GM18519 (cell line): ENCODE results near the gene KCNC3.

ENCODE experiments used
- ATAC-seq: cut with Tn5 transposase; IDR thresholded peaks from one replicate; pipeline ENCODE4 v1.9.1; 2021; ENCODE audit warnings: mild to moderate bottlenecking, moderate library complexity; ENCODE audit not compliant: unreplicated experiment, low FRiP score

Gene KCNC3

DNA sequence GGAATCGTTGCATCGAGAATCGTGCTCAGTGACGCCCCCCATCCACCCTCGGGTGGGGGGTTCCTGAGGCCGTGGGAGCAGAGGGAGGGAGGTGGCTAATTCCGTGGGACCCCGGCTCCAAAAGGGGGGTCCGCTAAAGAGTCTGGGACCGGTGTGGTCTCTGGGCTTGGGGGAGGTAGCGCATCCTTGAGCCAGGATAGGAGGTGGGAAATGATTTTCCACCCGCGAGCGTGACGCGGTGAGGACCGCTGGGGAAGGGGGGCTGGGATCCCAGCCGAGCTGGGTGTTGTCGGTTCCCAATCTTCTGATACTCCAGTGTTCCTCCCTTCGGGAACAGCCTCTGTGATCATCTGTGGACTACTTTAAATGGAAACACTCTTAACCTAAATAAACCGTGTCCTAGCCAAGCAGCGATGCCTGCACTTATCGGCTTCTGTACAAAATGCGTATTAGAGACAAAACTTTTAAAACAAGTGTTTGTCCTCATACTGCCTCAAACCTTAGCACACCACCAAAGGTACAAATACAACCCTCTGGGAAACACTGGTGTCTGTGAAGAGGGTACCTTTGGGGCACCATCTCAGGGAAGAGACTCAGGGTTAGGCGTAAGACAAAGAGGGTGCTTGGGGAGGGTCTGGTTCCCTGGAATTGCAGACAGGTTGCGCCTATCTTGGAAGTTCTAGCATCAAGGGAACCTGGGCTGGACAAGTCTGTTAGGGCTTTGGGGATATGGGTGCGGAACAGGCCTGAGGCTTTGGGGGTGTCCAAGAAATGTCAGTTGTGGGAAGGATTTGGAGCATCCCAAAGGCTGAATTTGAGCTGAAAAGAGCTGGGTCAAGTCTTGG lies 16.0 kb downstream of the KCNC3 start:
- ATAC-seq, result no peak

DNA sequence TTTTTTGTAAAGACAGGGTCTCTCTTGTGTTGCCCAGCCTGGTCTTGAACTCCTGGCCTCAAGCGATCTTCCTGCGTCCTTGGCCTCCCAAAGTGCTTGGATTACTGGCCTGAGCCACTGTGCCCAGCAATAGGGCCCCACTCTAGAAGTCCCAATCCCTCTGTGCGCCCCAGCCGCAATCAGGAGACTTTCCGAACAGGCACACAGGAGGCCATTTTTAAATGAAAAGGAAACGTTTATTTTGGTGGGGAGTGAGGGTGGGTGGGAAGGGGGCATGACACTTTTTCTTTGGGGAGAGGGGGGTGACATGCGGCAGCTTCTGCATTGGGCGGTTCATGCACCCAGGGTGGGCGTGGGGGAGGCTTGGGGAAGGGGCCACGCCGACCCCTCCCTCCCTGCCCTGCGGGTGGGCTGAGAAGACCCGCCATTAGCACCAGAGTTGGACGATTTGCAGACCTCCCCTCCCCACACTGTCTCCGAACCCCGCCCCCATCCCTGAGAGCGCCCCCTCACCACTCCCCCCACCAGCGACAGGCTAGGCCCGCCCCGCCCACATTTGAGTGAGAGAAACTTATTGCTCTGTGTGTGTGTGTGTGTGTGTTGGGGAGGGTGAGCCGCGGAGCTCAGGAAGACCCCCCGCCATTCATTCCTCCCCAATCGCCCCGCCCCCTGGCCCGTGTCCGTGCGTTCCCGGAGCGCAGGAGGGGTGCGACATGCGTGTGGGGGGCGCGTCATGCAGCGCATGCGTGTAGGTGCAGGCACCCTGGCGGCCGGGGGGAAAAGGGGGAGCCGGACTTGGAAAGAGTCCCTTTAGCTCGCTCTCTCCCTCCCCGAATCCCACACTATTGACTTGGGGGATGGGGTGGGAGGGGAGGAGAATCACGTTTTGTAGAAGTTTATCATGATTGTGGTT lies 17.2 kb downstream of the KCNC3 start:
- ATAC-seq, result no peak

DNA sequence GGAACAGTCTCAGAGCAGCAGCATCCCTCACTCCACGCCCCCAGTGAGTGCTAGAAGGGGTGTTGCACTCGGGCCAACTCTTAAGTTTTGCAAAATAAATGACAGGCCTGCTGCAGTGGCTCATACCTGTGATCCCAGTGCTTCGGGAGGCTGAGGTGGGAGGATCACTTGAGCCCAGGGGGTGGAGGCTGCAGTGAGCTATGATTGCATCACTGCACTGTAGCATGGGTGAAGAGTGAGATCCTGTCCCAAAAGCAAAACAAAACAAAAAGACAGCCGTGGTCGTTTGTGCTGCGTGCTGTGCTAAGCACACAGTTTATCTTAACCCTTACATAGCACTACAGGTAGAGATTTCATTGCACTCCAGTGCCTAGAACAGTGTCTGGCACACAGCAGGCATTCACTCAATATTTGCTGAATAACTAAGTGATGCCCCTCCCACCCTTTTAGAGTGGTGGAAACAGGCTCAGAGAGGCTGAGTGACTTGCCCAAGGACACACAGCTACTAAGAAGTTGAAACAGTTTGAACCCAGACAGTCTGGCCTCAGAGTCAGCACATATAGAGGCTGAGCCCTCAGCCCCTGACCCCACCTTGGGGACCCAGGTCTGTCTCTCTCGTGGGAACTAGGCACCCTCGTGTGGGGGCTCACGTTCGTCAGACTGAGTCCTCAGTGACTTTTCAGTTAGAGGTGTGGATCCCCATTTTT lies 18.3 kb downstream of the KCNC3 start:
- ATAC-seq, result no peak

DNA sequence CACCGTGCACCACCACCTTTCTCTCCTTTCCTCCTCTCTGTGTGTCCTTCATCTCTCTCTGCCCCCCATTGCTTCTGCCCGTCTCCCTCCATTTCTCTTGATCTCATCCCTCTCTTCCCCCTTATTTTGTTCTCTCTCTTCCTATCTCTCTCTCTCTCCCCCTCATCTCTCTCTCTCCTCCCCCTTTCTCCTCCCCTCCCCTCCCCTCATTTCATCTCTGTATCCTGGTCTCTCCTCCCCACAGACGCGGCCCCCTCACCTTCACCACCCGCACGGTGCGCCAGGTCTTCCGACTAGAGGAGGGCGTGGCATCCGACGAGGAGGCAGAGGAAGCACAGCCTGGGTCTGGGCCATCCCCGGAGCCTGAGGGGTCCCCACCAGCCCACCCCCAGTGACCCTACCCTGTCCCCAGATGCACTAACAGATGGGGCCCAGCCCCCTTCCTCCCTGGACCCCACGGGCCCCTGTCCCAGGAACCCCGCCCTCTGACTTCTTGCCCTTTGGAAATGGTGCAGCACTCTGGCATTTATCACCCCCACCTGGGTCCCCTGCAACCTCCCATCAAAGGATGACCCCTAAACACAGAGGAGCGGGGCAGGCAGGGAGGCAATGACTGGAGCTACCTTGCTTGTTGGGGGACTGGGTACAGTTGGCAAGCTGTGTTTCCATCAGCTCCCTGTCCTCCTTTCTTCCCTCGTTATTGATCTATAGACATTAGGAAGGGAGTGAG lies 19.6 kb downstream of the KCNC3 start:
- ATAC-seq, result no peak

DNA sequence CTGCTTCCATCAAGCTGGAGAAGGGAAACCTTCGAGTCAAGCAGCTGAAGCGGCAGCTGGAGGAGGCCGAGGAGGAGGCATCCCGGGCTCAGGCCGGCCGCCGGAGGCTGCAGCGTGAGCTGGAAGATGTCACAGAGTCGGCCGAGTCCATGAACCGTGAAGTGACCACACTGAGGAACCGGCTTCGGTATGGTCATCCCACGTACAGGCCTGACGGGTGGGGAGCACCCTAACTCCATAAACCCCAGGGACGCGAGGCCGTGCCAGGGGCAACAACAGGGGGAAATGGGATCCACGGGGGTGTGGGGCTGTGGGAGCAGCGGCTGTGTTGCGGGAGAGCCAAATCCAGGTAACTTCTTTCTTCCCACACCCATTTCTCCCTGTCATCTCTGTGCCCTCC lies 20.2 kb downstream of the KCNC3 start:
- ATAC-seq, result no peak

DNA sequence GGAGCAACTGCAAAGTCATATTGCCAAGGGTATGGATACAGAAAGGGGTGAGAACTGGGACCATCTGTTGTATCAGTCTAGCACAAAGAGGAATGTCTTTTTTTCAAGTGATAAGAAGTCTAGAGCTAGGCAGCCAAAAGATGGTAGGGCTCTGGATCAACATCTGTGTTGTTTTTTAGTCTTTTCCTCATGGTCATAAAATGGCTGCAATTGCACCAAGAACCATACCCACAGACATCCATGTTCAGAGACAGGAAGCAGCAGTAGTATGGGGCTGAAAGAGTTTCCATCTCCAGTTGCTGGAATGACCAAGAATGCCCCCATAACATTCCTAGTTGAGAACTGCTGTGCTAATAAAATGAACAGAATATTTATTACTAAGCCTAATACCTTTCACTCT lies 25.6 kb downstream of the KCNC3 start:
- no peak for ATAC-seq

DNA sequence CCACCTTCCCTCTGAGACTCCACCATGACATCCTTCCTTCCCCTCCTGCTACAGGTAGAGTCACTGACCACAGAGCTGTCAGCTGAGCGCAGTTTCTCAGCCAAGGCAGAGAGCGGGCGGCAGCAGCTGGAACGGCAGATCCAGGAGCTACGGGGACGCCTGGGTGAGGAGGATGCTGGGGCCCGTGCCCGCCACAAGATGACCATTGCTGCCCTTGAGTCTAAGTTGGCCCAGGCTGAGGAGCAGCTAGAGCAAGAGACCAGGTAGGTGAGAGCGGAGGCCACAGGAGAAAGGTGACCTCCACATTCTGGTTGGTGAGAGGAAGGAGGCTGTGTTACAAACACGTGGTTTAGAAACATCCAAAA lies 27.6 kb downstream of the KCNC3 start:
- ATAC-seq, result no peak

DNA sequence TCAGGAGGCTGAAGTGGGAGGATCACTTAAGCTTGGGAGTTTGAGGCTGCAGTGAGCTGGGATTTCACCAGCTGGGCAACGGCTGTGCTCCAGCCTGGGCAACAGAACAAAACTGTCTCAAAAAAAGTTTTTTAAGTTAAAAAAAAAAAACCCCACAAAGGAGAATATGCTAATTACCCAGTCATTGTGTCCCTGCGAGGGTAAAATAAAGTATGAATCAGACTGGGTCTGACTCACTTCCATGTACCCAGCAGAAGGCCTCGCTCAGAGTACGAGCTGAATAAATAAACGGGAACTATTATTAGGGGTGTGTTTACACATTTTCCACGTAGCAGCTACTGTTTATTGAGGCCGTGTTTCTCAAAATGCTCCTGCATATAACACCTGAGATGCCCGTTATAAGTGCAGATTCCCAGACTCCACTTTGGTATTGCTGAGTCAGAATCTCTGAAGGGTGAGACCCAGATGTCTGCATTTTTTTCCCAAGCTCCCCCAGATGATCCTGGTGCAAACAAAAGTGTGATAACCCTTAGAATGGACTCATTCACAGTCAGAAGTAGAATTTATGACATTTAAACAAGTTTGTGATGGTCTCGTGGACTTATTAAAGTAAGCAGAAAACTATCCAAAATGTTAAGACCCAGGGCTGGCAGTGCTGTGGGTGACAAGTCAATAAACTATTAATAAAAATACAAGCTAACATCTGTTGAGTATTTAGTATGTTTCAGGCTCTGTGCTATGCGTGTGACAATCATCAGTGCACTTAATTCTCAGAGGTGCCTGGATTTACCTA lies 28.2 kb downstream of the KCNC3 start:
- no peak for ATAC-seq

DNA sequence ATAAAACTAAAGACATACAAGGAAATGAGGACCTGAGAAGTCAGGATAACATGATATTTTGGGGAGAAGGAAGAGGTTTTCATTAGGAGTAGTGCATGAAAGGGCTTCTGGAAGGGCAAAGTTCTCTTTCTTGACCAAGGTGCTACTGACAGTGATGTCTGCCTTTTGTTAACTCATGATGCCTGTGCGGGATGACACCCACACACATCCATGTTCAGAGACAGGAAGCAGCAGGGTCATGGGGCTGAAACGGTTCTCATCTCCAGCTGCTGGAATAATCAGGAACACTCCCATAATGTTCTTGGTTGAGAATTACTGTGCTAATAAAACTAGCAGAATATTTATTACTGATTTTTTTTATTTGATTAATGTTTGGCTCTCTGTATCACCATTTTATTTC lies 29.1 kb downstream of the KCNC3 start:
- no peak for ATAC-seq

DNA sequence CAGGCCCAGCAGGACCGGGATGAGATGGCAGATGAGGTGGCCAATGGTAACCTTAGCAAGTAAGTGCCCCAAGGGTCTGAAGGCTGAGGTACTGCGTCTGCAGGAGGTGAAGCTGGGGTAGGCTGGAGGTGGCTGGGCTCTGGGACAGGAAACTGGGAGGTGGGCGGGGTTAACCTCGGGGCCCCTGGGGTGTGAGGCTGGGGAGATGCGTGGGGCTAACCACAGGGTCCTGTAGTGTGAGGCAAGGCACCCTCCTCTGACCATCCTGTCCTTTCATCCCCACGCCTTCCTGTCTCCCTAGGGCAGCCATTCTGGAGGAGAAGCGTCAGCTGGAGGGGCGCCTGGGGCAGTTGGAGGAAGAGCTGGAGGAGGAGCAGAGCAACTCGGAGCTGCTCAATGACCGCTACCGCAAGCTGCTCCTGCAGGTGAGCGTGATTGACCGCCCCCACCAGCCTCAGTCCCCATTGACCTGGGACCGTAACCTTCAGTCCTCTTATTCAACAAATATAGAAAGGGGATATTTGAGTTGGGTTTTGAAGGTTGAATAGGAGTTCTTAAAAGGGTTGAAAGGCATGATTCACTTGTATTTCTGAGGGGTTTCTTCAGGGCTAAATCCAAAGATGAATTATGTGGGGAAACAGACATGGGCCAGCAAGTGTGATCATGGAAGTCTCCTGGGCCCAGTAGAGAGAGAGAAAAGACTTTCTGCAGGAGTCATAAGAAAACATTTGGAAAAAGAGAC lies 35.7 kb downstream of the KCNC3 start:
- ATAC-seq, result no peak

DNA sequence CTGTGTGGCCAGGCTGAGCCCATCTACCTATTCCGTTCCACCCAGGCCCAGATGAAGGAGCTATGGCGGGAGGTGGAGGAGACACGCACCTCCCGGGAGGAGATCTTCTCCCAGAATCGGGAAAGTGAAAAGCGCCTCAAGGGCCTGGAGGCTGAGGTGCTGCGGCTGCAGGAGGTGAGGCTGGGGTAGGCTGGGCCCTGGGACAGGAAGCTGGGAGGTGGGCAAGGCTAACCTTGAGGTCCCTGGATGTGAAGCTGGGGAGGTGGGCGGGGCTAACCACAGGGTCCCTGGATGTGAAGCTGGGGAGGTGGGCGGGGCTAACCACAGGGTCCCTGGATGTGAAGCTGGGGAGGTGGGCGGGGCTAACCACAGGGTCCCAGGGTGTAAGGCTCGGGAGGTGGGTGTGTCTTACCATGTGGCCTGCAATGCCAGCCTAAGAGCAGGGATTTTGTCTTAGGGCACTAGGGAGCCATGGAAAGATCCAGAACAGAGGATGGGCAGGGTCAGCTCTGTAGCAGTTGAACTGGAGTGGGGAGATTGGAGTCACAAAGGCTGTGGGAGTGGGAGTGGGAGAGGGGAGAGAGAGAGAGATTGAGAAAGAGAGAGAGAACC lies 36.9 kb downstream of the KCNC3 start:
- ATAC-seq, result no peak

DNA sequence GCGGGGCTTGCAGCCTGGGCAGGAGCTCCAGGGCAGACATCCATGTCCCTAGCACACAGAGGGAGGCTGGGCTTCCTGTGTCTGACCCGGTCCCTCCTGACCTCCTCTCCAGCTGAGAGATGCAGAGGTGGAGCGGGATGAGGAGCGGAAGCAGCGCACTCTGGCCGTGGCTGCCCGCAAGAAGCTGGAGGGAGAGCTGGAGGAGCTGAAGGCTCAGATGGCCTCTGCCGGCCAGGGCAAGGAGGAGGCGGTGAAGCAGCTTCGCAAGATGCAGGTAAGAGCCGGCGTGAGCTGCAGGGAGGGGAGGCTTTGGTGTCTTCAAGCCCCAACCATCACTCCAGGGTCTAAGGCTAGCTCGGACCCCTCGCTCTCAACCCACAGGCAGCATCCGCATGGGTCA lies 38.4 kb downstream of the KCNC3 start:
- no peak for ATAC-seq

DNA sequence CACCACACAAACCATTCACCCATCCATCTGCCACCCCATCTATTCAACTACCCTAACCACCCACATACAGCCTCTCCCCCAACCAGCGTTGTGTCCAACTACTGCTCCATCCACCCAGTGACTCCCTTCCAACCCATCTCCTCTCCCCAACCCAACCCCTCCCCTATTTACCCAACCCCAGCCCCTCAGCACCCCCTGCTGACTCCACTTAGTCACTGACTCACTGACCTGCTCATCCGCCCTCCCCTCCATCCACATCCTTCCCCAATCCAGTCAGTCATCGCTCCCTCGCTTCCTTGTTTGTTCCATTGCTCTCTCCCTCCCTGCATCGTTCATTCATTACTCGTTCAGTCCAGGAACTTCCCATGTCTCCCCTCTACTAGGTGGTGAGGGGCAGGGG lies 39.2 kb downstream of the KCNC3 start:
- ATAC-seq, result no peak

DNA sequence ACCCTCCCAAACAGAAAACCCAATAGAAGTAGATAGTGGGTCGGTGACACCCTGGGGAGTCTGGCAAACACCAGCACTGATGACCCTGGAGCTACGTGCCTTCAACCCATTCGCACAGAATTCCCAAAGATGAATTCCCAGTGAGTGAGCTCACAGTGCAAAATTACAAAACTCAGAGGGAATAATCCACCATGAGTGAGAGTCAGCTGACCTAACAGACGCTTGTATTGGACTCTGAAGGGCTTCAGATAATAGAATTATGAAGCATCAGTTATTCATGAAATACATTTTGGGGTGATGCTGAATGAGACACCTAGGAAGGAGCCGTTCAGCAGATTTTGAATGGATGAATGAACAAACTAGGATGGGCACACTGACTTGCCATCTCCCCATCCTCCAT lies 40.2 kb downstream of the KCNC3 start:
- no peak for ATAC-seq

DNA sequence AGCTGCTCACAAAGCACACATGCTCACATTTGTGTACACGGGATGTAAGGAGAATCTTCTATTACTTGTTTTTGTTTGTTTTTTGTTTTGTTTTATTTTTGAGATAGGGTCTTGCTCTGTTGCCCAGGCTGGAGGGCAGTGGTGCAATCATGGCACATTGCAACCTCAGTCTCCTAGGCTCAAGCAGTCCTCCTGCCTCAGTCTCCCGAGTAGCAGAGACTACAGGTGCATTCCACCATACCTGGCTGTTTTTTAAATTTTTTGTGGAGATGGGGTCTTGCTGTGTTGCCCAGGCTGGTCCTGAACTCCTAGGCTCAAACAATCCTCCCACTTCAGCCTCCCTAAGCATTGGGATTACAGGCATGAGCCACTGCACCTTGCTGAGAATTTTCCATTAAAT lies 41.8 kb downstream of the KCNC3 start:
- no peak for ATAC-seq

DNA sequence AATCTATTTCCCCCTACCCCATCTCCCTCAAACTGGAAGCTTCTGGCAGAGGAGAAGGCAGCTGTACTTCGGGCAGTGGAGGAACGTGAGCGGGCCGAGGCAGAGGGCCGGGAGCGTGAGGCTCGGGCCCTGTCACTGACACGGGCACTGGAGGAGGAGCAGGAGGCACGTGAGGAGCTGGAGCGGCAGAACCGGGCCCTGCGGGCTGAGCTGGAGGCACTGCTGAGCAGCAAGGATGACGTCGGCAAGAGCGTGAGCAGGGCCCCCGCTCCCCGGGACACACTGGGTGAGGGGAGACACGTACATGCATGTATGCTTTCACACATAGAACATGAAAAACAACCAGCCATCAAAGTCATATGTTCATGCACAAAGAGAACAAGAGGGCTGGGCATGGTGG lies 42.7 kb downstream of the KCNC3 start:
- no peak for ATAC-seq

DNA sequence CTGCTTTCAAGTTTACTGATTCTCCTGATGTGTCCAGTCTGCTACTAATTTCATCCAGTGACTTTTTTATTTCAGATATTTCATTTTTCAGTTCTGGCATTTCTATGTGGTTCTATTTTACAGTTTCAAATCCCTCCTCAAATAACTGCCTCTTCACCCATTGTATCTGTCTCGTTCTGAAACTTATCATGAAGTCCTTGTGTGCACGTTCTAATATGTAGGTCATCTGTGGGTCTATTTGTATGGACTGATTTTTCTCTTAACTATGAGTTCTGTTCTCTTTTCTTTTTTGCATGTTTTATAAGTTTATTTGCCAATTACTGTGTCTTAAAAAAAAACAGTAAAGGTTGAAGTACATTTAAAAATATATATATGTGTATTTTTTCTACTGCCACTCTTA lies 43.3 kb downstream of the KCNC3 start:
- ATAC-seq, result no peak

DNA sequence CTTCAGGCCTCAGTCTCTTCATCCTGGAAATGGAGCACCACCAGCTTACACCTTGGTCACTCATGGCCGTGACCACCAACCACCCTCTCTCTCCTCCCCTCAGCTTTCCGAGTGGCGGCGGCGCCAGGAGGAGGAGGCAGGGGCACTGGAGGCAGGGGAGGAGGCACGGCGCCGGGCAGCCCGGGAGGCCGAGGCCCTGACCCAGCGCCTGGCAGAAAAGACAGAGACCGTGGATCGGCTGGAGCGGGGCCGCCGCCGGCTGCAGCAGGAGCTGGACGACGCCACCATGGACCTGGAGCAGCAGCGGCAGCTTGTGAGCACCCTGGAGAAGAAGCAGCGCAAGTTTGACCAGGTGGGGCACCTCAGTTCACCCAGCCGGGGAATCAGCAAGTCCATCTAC lies 47.7 kb downstream of the KCNC3 start:
- no peak for ATAC-seq

DNA sequence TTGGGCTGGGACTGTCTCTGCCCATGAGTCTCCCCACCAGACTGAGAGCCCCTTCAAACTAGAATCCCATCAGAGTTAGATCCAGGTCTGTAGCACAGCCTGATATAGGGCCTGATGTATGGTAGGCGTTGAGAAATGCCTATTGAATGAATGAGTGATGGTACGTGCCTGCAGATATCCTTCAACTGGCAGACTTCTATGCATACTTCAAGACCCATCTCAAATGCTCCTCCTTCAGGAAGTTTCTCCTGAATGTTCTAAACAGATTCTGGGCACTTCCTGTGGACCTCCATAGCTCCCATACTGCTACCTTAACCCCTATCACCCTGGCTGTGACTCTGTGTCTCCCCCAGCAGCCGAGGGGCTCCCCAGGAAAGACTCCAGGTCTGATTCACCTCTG lies 48.2 kb downstream of the KCNC3 start:
- ATAC-seq, result no peak
